ENCODE data around the gene ATP9A. TPM values are rescaled to one million over a fixed set of nuclear protein-coding genes. Genes with fewer than 3 reads are reported as not detected.

ATP9A gene
- total and polyA plus RNA-seq, 2 of the 4 experiments (the other 2 are of a cell fraction), result 10.6 to 22.4 TPM

DNA sequence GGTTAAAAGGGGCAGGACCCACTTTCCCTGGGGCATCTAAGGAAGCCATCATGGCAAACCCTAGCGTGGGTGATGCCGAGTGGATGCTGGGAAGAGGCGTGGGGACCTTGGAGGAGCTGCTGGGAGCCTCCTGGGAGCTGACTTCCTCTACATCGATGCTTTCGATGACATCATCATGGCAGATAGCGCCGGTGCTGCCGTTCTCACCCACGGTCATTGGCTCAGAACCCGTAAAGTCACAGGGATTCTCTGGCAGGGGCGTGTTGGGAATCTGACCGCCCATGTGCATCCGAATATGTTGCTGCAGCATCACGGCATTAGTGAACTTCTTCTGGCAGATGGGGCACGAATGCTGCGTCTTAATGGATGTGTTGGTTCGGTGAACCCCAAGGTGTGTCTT lies 22.1 kb upstream of the ATP9A start:
- Histone ChIP-seq H2AK9ac (replicated peaks; ENCODE audit: low read depth, low read length, poor library complexity) (no peak overlapping the region), H4K20me1 (ENCODE audit: insufficient read depth, low read length) (no peaks in the 10 kb centered on the region), H3K4ac (ENCODE audit: low read depth, low read length) (no peak overlapping the region), H3K79me1 (ENCODE audit: low read depth in 1 of 2, low read length in 2 of 2) (no peaks in the 10 kb centered on the region), H2AK5ac (ENCODE audit: low read depth, low read length) (no peak overlapping the region), H4K91ac (ENCODE audit: insufficient read depth, low read depth, low read length) (no peak overlapping the region), H3K9ac (ENCODE audit: low read depth, low read length) (no peak overlapping the region), H2BK120ac (ENCODE audit: low read depth, low read length) (no peak overlapping the region), H2AFZ (replicated peaks; ENCODE audit: low read length, poor library complexity) (no peak overlapping the region), H3K4me3 (ENCODE audit: insufficient read depth, low read depth, low read length) (no peak overlapping the region), H2BK5ac (ENCODE audit: low read depth, low read length, poor library complexity, severe bottlenecking) (no peak overlapping the region), H3K14ac (replicated peaks; ENCODE audit: low read depth, low read length) (no peak overlapping the region), H3K27ac (ENCODE audit: insufficient read depth, low read length) (no peak overlapping the region), H4K8ac (ENCODE audit: low read depth in 2 of 2, low read length in 2 of 2) (no peak overlapping the region), H3K36me3 (ENCODE audit: control insufficient read depth, insufficient read depth, low read length) (no peaks in the 10 kb centered on the region), H3K4me1 (ENCODE audit: control insufficient read depth, insufficient read depth, low read length) (no peaks in the 10 kb centered on the region), H3K9me3 (ENCODE audit: control insufficient read depth, insufficient read depth, low read length) (peaks cover 2% of the 10 kb centered on the region; the same call in 1 of the 2 replicates), H4K5ac (ENCODE audit: low read depth, low read length) (no peak overlapping the region), H2BK20ac (ENCODE audit: low read depth, low read length) (no peak overlapping the region), H3K9me1 (ENCODE audit: insufficient read depth, low read length) (no peaks in the 10 kb centered on the region), H3K56ac (ENCODE audit: extremely low read depth, insufficient read depth, low read length) (no peak overlapping the region), H2BK15ac (ENCODE audit: low read depth, low read length) (no peak overlapping the region), H3K27me3 (ENCODE audit: control insufficient read depth, insufficient read depth, low read length) (no peaks in the 10 kb centered on the region; the same call in 1 of the 2 replicates), H3K4me2 (ENCODE audit: low read depth, low read length) (no peak overlapping the region), H3K18ac (ENCODE audit: low read depth, low read length) (no peak overlapping the region), H3K23ac (ENCODE audit: low read depth, low read length) (no peak overlapping the region)
- POLR2A ChIA-PET (ENCODE audit: unreplicated experiment), result no interaction called here
- intact Hi-C loops (cut with micrococcal nuclease), result no loop called here
- dilution Hi-C loops (cut with HindIII; ENCODE audit: low sequenced_read_pairs, unreplicated experiment), result no loop called here
- in situ Hi-C loops (cut with MboI; ENCODE audit: low sequenced_read_pairs), result no loop called here
- CTCF ChIA-PET, result no interaction called here
- no peak for DNase-seq
- ATAC-seq (ENCODE audit: low read depth), result no peak
- TF ChIP-seq, protein P1, sequence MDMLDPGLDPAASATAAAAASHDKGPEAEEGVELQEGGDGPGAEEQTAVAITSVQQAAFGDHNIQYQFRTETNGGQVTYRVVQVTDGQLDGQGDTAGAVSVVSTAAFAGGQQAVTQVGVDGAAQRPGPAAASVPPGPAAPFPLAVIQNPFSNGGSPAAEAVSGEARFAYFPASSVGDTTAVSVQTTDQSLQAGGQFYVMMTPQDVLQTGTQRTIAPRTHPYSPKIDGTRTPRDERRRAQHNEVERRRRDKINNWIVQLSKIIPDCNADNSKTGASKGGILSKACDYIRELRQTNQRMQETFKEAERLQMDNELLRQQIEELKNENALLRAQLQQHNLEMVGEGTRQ (IDR thresholded peaks at IDR 0.05; ENCODE audit: low read depth, low read length), result no peak
- TF ChIP-seq RCOR1 (IDR thresholded peaks at IDR 0.05; ENCODE audit: insufficient replicate concordance, low read length) (no peak), CHD1 (IDR thresholded peaks at IDR 0.05; ENCODE audit: low read depth, low read length) (no peak), MAZ (IDR thresholded peaks at IDR 0.05; ENCODE audit: borderline replicate concordance, low read depth, low read length) (no peak), CEBPB (IDR thresholded peaks at IDR 0.05; ENCODE audit: low read depth, low read length) (no peak), SMC3 (IDR thresholded peaks at IDR 0.05; ENCODE audit: low read depth, low read length) (no peak), CTCF (conservative IDR thresholded peaks at IDR 0.05; ENCODE audit: low read depth, low read length) (no peak), POLR2A (IDR thresholded peaks at IDR 0.05; ENCODE audit: low read depth, low read length) (no peak), BHLHE40 (IDR thresholded peaks at IDR 0.05; ENCODE audit: low read depth, low read length) (no peak), FOS (IDR thresholded peaks at IDR 0.05; ENCODE audit: low read depth, low read length) (no peak), NFE2L2 (IDR thresholded peaks at IDR 0.05; ENCODE audit: low read depth, low read length) (no peak), MXI1 (IDR thresholded peaks at IDR 0.05; ENCODE audit: borderline replicate concordance, low read depth, low read length) (no peak)
- TF ChIP-seq, protein P2, sequence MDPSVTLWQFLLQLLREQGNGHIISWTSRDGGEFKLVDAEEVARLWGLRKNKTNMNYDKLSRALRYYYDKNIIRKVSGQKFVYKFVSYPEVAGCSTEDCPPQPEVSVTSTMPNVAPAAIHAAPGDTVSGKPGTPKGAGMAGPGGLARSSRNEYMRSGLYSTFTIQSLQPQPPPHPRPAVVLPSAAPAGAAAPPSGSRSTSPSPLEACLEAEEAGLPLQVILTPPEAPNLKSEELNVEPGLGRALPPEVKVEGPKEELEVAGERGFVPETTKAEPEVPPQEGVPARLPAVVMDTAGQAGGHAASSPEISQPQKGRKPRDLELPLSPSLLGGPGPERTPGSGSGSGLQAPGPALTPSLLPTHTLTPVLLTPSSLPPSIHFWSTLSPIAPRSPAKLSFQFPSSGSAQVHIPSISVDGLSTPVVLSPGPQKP (IDR thresholded peaks at IDR 0.05; ENCODE audit: borderline replicate concordance, low read depth, low read length), result no peak
- BruUV-seq (replicated peaks), result no TSS peak
- 94% methylated on average over 13 of the region's 17 CpGs; no CpG with 5 or more reads in 1 of the 2 experiments for WGBS, 2 experiments (ENCODE audit: extremely low coverage in 2 of 2, insufficient read length in 1 of 2)
